Stomach (tissue), 9 donors: Measurements from ENCODE around the gene ZFR2. TPM values are rescaled to one million over a fixed set of nuclear protein-coding genes. Genes with fewer than 3 reads are reported as not detected.
A peak's percentile ranks its signal among the peaks of the same experiment; 100 is the strongest.

Experiments
- DNase-seq, 2 donors: peaks; one replicate each; pipeline versions ENCODE4 v3.0.0 to v3.0.0-alpha.2; 2013 to 2019
- H3K27ac ChIP-seq, 5 donors: fragments of 200-600 bp in 4 of 5; sonication (generic) in 4 of 5; one replicate each; pipeline ENCODE4 v1.5.1; 2013 to 2019; ENCODE audit warnings: mild to moderate bottlenecking in 1 of 5, moderate library complexity in 1 of 5
- H3K27me3 ChIP-seq, 3 donors: fragments of 200-600 bp; sonication (generic); one replicate each; pipeline ENCODE4 v1.5.1; 2017 to 2019; ENCODE audit warnings: mixed run types in 1 of 3
- H3K36me3 ChIP-seq, 4 donors: fragments of 200-600 bp; sonication (generic); 1 replicate in 3 of 4; 2 replicates in 1 of 4; pipeline ENCODE4 v1.5.1; 2016 to 2019
- H3K4me1 ChIP-seq, 4 donors: fragments of 200-600 bp; sonication (generic); one replicate each; pipeline ENCODE4 v1.5.1; 2016 to 2019
- H3K4me3 ChIP-seq, 4 donors: fragments of 200-600 bp; sonication (generic) in 3 of 4; one replicate each; pipeline ENCODE4 v1.5.1; 2016 to 2019; ENCODE audit warnings: mild to moderate bottlenecking in 1 of 4
- H3K9me3 ChIP-seq, 4 donors: fragments of 200-600 bp; sonication (generic); one replicate each; pipeline ENCODE4 v1.5.1; 2016 to 2019
- EP300 ChIP-seq: sonication (generic); formaldehyde crosslinking; IDR thresholded peaks from one replicate; pipeline ENCODE4 v1.6.1; 2017; ENCODE audit warnings: antibody characterized with exemption
- POLR2A ChIP-seq, 4 donors: fragments of 450-650 bp; IDR thresholded peaks; one replicate each; pipeline ENCODE4 v1.6.1; 2016; ENCODE audit warnings: antibody characterized with exemption in 4 of 4, control low read depth in 2 of 4, mild to moderate bottlenecking in 1 of 4, moderate library complexity in 1 of 4
- POLR2AphosphoS5 ChIP-seq, 3 donors: sonication (generic); formaldehyde crosslinking; IDR thresholded peaks; one replicate each; pipeline ENCODE4 v1.6.1; 2016; ENCODE audit warnings: antibody characterized with exemption in 3 of 3
- WGBS, 5 donors: extraction: QIAGEN DNeasy Blood & Tissue Kit in 3 of 5; methylation state at CpG; one replicate each; pipeline versions ENCODE4 v1.1.5 to v1.1.7; 2013 to 2018; 5-methylcytosine and 5-hydroxymethylcytosine counted together
- intact Hi-C: fragments of 100-400 bp; cut with DNase I; formaldehyde crosslinking; loops from one replicate; pipeline ENCODE4 v1.15.1; 2023; ENCODE audit warnings: low total_unique reads
- polyA plus RNA-seq, 3 donors: library from polyadenylated mRNA; stranded (reverse); fragments of 200-250 nt; gene quantifications; one replicate each; pipeline ENCODE4 v1.2.3, GENCODE V29; 2013
- total RNA-seq, 5 donors: library from RNA; depleted of rRNA; stranded (reverse); fragments of >200 nt; gene quantifications; one replicate each; pipeline versions ENCODE4 v1.1.0 to v1.2.3, GENCODE V29; 2014 to 2016
- TF ChIP-seq, protein P1 (sequence below), 7 experiments: fragments of 450-650 bp in 4 of 7; fragments of 200-600 bp in 3 of 7; sonication (generic) in 3 of 7; IDR thresholded peaks; one replicate each; pipeline ENCODE4 v1.5.1; 2016 to 2019; ENCODE audit warnings: antibody characterized with exemption in 7 of 7, control low read depth in 2 of 7, mild to moderate bottlenecking in 1 of 7
- donor health status: healthy with polysubstance abuse.
- donor health status: Bipolar disorder and iron deficiency.
- donor health status: healthy.

Gene ZFR2
- total and polyA plus RNA-seq, 8 donors = 0.10 to 0.29 TPM; not detected in 6

DNA sequence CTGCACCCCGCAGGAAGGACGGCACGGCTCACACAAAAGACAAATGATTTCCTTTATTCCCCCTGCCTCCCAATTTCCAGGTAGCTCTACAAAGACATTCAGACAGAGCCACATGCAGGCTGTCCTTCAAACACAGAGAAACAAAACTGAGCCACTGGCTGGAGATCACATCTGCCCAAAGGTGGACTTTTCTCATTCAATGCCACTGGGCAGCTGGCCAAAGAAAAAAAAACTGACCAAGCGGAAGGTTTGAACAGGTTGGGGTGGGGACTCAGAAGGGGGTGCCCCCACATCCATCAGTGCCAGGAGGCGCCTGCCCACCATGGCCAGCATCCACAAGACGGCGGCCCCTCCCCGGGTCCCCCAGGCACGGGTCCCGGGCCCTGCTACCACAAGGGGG is 64.9 kb downstream of the ZFR2 start:
- no peak for DNase-seq
- Histone ChIP-seq H3K9me3 (no peaks in the 10 kb centered on the region), H3K27me3 (peaks cover 0 to 58% (median 40%) of the 10 kb centered on the region in 3 donors), H3K4me3 (no peak overlapping the region), H3K27ac (no peak overlapping the region), H3K4me1 (peaks cover 7 to 13% (median 10%) of the 10 kb centered on the region in 4 donors), H3K36me3 (no peaks in the 10 kb centered on the region)
- 44 to 74% (median 55%) methylated on average over 10 of the region's 10 CpGs for WGBS, 5 donors
- intact Hi-C loops = no loop called here
- TF ChIP-seq EP300 = no peak
- TF ChIP-seq, protein P1, sequence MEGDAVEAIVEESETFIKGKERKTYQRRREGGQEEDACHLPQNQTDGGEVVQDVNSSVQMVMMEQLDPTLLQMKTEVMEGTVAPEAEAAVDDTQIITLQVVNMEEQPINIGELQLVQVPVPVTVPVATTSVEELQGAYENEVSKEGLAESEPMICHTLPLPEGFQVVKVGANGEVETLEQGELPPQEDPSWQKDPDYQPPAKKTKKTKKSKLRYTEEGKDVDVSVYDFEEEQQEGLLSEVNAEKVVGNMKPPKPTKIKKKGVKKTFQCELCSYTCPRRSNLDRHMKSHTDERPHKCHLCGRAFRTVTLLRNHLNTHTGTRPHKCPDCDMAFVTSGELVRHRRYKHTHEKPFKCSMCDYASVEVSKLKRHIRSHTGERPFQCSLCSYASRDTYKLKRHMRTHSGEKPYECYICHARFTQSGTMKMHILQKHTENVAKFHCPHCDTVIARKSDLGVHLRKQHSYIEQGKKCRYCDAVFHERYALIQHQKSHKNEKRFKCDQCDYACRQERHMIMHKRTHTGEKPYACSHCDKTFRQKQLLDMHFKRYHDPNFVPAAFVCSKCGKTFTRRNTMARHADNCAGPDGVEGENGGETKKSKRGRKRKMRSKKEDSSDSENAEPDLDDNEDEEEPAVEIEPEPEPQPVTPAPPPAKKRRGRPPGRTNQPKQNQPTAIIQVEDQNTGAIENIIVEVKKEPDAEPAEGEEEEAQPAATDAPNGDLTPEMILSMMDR (IDR thresholded peaks at IDR 0.05) = no peak
- TF ChIP-seq POLR2A (IDR thresholded peaks at IDR 0.05) = no peak
- no peak for TF ChIP-seq POLR2AphosphoS5 (IDR thresholded peaks at IDR 0.05)

DNA sequence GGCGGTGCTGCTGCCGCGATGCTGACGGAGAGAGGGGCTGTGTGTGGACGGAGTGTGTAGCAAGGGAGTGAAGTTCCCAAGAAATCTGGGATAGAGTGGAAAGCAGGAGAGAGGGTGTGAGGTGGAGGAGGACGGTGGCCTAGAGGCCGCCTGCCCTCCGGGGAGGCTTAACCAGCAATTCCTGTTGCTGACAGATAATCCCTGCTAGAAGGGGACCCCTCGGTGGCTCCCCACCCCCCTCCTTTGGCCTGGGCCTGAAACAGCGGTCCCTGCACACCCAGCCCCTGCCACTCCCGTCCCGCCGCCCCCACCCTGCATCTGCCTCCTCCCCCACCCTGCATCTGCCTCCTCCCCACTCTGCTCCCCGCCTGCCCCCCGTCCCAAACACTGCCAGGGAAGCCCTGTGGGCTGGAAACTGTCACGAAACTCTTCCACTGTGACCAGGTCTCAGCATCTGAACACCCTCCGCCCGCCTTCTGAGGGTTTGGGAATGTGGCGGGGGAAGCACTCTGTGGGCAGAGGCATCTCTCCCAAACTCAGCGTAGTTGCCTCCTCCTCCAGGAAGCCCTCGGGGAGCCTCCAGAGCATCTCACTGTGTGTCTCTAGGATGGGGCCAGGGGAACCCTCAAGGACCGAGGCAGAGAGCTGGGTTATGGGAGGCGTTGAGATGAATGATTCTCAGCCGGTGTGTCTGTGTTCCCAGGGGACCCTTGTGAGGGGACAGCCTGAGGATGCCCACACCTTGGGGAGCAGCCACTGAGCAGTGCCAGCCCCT is 65.5 kb downstream of the ZFR2 start:
- TF ChIP-seq, protein P1 (IDR thresholded peaks at IDR 0.05) = no peak
- no peak for TF ChIP-seq EP300
- TF ChIP-seq POLR2AphosphoS5 (IDR thresholded peaks at IDR 0.05) = no peak
- no peak for TF ChIP-seq POLR2A (IDR thresholded peaks at IDR 0.05)
- no peaks in the 10 kb centered on the region for H3K9me3 ChIP-seq
- WGBS, 5 donors = 72 to 82% (median 79%) methylated on average over 14 to 24 of the region's 24 CpGs
- peaks cover 7 to 13% (median 10%) of the 10 kb centered on the region in 4 donors for H3K4me1 ChIP-seq
- H3K27ac ChIP-seq = no peak overlapping the region
- intact Hi-C loops = no loop called here
- no peaks in the 10 kb centered on the region for H3K36me3 ChIP-seq
- H3K27me3 ChIP-seq = peaks cover 0 to 65% (median 46%) of the 10 kb centered on the region in 3 donors
- no peak for DNase-seq
- H3K4me3 ChIP-seq = no peak overlapping the region

DNA sequence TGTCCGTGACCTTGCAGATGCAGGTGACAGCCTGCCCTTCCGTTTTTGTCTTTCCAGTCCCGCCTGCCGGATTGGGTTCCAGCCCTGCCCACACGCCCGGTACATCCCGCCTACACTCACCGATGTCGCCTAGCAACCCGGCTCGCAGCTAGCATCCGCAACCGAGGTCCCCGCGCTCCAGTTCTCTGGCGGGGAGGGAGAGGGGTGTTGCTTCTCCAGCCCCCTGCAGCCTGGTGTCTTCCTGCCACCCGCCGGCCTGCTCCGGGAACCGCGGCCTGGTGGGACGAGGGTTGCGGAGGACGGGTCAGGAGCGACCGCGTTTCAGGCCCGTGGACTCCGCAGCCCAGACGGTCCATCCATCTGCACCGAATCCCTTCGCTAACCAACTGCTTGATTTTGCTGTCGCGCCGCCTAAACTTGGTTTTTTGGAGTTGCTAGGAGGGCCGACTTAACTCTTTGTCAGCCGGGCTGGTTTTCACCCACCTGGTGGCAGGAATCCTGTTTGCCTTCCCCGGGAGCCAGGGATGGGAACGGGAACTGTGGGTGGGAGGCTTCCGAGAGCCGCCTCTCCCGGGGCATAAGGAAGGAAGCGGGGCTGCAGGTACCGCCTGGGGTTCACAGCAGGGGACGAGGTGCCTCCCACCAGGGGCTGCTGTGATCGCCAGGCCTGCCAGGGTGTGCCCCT is 67.3 kb downstream of the ZFR2 start:
- intact Hi-C loops = no loop called here
- peak; percentile 44 to 75 for DNase-seq
- peak overlapping the region; percentile 12 to 25 (median 22) for H3K4me3 ChIP-seq
- peaks cover 0 to 74% (median 47%) of the 10 kb centered on the region in 3 donors for H3K27me3 ChIP-seq
- H3K9me3 ChIP-seq = peaks cover 0 to 10% (median 7%) of the 10 kb centered on the region in 4 donors
- TF ChIP-seq EP300 (no peak), POLR2A (IDR thresholded peaks at IDR 0.05) (no peak), POLR2AphosphoS5 (IDR thresholded peaks at IDR 0.05) (no peak)
- TF ChIP-seq, protein P1 (IDR thresholded peaks at IDR 0.05) = no peak
- no peaks in the 10 kb centered on the region for H3K36me3 ChIP-seq
- no peak overlapping the region for H3K27ac ChIP-seq
- WGBS, 5 donors = 3 to 6% (median 5%) methylated on average over 36 to 46 of the region's 46 CpGs
- H3K4me1 ChIP-seq = peaks cover 7 to 13% (median 10%) of the 10 kb centered on the region in 4 donors

DNA sequence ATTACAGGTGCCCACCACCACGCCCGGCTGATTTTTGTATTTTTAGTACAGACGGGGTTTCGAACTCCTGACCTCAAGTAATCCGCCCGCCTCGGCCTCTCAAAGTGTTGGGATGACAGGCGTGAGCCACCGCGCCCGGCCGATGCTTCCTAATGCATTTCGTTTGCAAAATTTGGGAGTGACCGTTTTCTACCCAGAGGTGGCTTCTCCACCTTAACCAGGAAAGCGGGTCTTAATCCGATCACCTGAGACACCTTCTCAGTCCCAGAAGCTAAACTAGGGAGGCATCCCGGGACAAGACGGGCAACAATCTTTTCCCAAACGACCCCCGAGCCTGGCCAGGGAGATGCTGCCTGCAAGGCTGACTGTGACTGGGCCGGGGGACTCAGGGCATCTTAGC is 67.8 kb downstream of the ZFR2 start:
- intact Hi-C loops = no loop called here
- peak overlapping the region in 3 of 4 donors; percentile 20 to 25 (median 25) for H3K4me3 ChIP-seq

More for the DNA sequence above, 67.8 kb downstream of the ZFR2 start:
- peaks cover 0 to 74% (median 47%) of the 10 kb centered on the region in 3 donors for H3K27me3 ChIP-seq
- H3K4me1 ChIP-seq = peaks cover 7 to 13% (median 10%) of the 10 kb centered on the region in 4 donors
- H3K27ac ChIP-seq = no peak overlapping the region
- no peak for TF ChIP-seq POLR2A (IDR thresholded peaks at IDR 0.05)
- TF ChIP-seq EP300 = no peak
- TF ChIP-seq, protein P1 (IDR thresholded peaks at IDR 0.05) = no peak
- peaks cover 0 to 14% (median 12%) of the 10 kb centered on the region in 4 donors for H3K9me3 ChIP-seq
- no peaks in the 10 kb centered on the region for H3K36me3 ChIP-seq
- 33 to 45% (median 40%) methylated on average over 16 to 21 of the region's 21 CpGs for WGBS, 5 donors
- DNase-seq = no peak
